SK-N-MC (cell line): Measurements from ENCODE around the gene KRTAP1-1.

Experiments
- EZH2 ChIP-seq: fragments of 200-600 bp; sonication (generic); IDR thresholded peaks from one replicate; pipeline ENCODE4 v1.6.1; 2017; ENCODE audit warnings: antibody characterized with exemption
- FOXP2 ChIP-seq: optimal IDR thresholded peaks from 2 replicates; pipeline ENCODE3; 2011; ENCODE audit warnings: mild to moderate bottlenecking, moderate library complexity; ENCODE audit not compliant: insufficient read depth; ENCODE audit errors: extremely low read length, control extremely low read depth
- POLR2AphosphoS5 ChIP-seq: IDR thresholded peaks from 2 replicates; pipeline ENCODE4 v1.6.1; 2012; ENCODE audit warnings: mild to moderate bottlenecking, low read depth, low read length, borderline replicate concordance

GRCh38 chr17:41002814-41003213, 38.4 kb downstream of the KRTAP1-1 start:
- TF ChIP-seq POLR2AphosphoS5 = no peak
- TF ChIP-seq EZH2 = no peak
- no peak for TF ChIP-seq FOXP2
